Effector memory CD8-positive, alpha-beta T cell (primary cell): ENCODE data around the gene CDH4.
"Not testable (repeated sequence)": the region's sequence is repeated elsewhere in the genome, so short reads cannot be mapped to it uniquely, and the experiment has no call there.

Experiments used
- ATAC-seq: fragments of 150-1000 bp; cut with Tn5 transposase; replicated peaks from 2 replicates; pipeline ENCODE4 v1.10.0; 2021; ENCODE audit warnings: mild to moderate bottlenecking, moderate library complexity
- DNase-seq, 3 experiments: peaks; one replicate each; pipeline ENCODE4 v3.0.0; 2021
- H3K27ac Mint-ChIP-seq, 2 donors: one replicate each; pipeline ENCODE4 v1.8.0; 2022; ENCODE audit warnings: mild to moderate bottlenecking in 2 of 2, mixed read lengths in 2 of 2, moderate library complexity in 2 of 2
- H3K27me3 Mint-ChIP-seq, 2 donors: one replicate each; pipeline ENCODE4 v1.8.0; 2022; ENCODE audit warnings: mixed read lengths in 2 of 2
- H3K36me3 Mint-ChIP-seq: one replicate; pipeline ENCODE4 v1.8.0; 2022; ENCODE audit warnings: mild to moderate bottlenecking, moderate library complexity, mixed read lengths; ENCODE audit not compliant: insufficient read depth
- H3K4me1 Mint-ChIP-seq, 2 donors: one replicate each; pipeline ENCODE4 v1.8.0; 2022; ENCODE audit warnings: low read depth in 2 of 2, mixed read lengths in 2 of 2
- H3K4me3 Mint-ChIP-seq, 2 donors: one replicate each; pipeline ENCODE4 v1.8.0; 2022; ENCODE audit warnings: mild to moderate bottlenecking in 2 of 2, mixed read lengths in 2 of 2, moderate library complexity in 2 of 2
- H3K9me3 Mint-ChIP-seq, 2 donors: one replicate each; pipeline ENCODE4 v1.8.0; 2022; ENCODE audit warnings: mixed read lengths in 2 of 2

Gene CDH4

DNA sequence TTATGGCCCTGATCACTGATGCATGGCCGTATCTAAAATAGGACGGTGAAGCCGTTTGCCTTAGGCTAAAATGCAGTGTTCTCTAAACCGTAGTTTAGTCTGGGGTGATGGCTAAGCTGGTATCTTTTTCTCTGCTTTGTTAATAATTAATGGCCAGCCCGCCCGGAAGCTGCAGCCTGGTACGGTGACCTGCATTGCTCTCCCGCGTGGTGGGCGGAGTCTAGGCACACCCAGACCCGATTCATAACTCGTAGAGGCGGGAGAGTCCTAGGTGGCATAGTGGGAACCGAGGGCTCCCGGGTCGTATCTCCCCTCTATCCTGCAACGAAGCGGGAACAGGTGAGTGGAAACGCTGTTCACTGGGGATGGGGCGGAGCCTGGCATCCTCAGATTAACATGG is 5.5 kb downstream of the CDH4 start:
- Mint-ChIP-seq H3K27me3 (peaks cover 35 to 66% of the 10 kb centered on the region in 2 donors), H3K4me3 (no peak overlapping the region), H3K27ac (no peak overlapping the region), H3K36me3 (no peaks in the 10 kb centered on the region), H3K4me1 (peaks cover 0 to 1% of the 10 kb centered on the region in 2 donors), H3K9me3 (no peaks in the 10 kb centered on the region)
- DNase-seq (no peak), ATAC-seq (no peak)

GRCh38 chr20:61259741-61260140 is 7.7 kb downstream of the CDH4 start:
- H3K4me1 Mint-ChIP-seq = no peaks in the 10 kb centered on the region

GRCh38 chr20:61260905-61261304 is 8.8 kb downstream of the CDH4 start:
- no peak overlapping the region for H3K27ac Mint-ChIP-seq
- no peak for DNase-seq
- no peaks in the 10 kb centered on the region for H3K36me3 Mint-ChIP-seq
- H3K4me1 Mint-ChIP-seq = no peaks in the 10 kb centered on the region
- H3K4me3 Mint-ChIP-seq = no peak overlapping the region
- H3K27me3 Mint-ChIP-seq = peaks cover 25 to 68% of the 10 kb centered on the region in 2 donors
- no peak for ATAC-seq
- no peaks in the 10 kb centered on the region for H3K9me3 Mint-ChIP-seq

More at GRCh38 chr20:61259741-61260140, 7.7 kb downstream of the CDH4 start:
- Mint-ChIP-seq H3K4me3 (no peak overlapping the region), H3K36me3 (no peaks in the 10 kb centered on the region), H3K27ac (no peak overlapping the region), H3K27me3 (peaks cover 27 to 69% of the 10 kb centered on the region in 2 donors), H3K9me3 (no peaks in the 10 kb centered on the region)
- DNase-seq (no peak), ATAC-seq (no peak)

DNA sequence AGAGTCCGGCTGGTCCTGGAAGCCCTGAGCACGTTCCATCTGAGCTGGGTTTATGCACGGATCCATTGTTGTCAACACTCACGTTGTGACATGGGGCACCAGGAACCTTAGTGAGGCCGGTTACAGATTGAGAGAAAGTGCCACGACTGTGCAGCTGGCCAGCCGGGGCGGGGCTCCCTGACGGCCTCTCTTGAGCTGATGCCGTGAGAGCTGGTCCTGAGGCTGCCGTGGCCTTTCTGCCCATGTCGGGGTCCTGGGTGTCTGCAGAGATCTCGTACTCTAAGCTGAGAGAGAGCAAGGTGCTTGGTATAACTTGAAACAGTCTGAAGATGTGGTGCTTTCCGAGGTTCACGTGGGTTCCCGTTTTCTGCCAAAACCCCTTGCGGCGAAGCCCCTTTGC is 10.0 kb downstream of the CDH4 start:
- no peak for DNase-seq
- peaks cover 26 to 68% of the 10 kb centered on the region in 2 donors for H3K27me3 Mint-ChIP-seq
- H3K9me3 Mint-ChIP-seq = no peaks in the 10 kb centered on the region
- H3K36me3 Mint-ChIP-seq = no peaks in the 10 kb centered on the region
- no peak for ATAC-seq
- no peak overlapping the region for H3K27ac Mint-ChIP-seq
- H3K4me3 Mint-ChIP-seq = no peak overlapping the region
- no peaks in the 10 kb centered on the region for H3K4me1 Mint-ChIP-seq

GRCh38 chr20:61262514-61262913 is 10.5 kb downstream of the CDH4 start:
- Mint-ChIP-seq H3K27ac (no peak overlapping the region), H3K4me1 (no peaks in the 10 kb centered on the region), H3K27me3 (peaks cover 24 to 69% of the 10 kb centered on the region in 2 donors), H3K36me3 (no peaks in the 10 kb centered on the region), H3K4me3 (no peak overlapping the region), H3K9me3 (no peaks in the 10 kb centered on the region)
- no peak for DNase-seq
- no peak for ATAC-seq

GRCh38 chr20:61263084-61263695 is 11.1 kb downstream of the CDH4 start:
- Mint-ChIP-seq H3K27me3 (peaks cover 20 to 74% of the 10 kb centered on the region in 2 donors), H3K27ac (no peak overlapping the region), H3K4me1 (no peaks in the 10 kb centered on the region), H3K4me3 (no peak overlapping the region), H3K36me3 (no peaks in the 10 kb centered on the region), H3K9me3 (no peaks in the 10 kb centered on the region)
- DNase-seq (peak; percentile 6 to 28 (median 14)), ATAC-seq (no peak)

- Mint-ChIP-seq H3K9me3 (no peaks in the 10 kb centered on the region), H3K27ac (no peak overlapping the region), H3K4me1 (no peaks in the 10 kb centered on the region), H3K36me3 (no peaks in the 10 kb centered on the region), H3K4me3 (no peak overlapping the region), H3K27me3 (peaks cover 20 to 74% of the 10 kb centered on the region in 2 donors)
- no peak for ATAC-seq
- DNase-seq = no peak
Measured at GRCh38 chr20:61263938-61264337, 11.9 kb downstream of the CDH4 start.

DNA sequence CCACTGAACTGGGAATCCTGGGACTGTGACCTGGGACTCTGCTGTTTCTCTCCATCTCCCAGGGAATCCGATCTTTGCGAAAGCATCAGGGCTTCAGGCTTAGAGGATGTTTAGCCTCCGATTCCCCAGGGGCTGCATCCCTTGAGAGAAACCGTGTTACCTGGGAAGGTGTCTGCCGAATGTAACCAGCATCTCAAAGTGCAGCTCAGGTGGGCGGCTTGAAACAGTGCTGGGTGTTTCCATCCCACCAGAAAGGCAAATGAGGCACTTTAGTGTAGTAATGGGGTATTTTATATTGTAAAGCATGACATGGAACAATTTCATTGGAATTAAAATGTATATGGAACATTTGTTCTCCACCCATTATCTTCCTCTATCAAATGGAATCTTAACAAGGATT is 15.2 kb downstream of the CDH4 start:
- ATAC-seq (no peak), DNase-seq (no peak)
- no peaks in the 10 kb centered on the region for H3K36me3 Mint-ChIP-seq
- H3K4me1 Mint-ChIP-seq = no peaks in the 10 kb centered on the region
- H3K27ac Mint-ChIP-seq = no peak overlapping the region
- no peak overlapping the region for H3K4me3 Mint-ChIP-seq
- H3K27me3 Mint-ChIP-seq = peaks cover 35 to 73% of the 10 kb centered on the region in 2 donors
- H3K9me3 Mint-ChIP-seq = no peaks in the 10 kb centered on the region

GRCh38 chr20:61268024-61268423 is 16.0 kb downstream of the CDH4 start:
- Mint-ChIP-seq H3K27ac (no peak overlapping the region), H3K36me3 (no peaks in the 10 kb centered on the region), H3K9me3 (peaks cover 0 to 1% of the 10 kb centered on the region in 2 donors), H3K4me1 (no peaks in the 10 kb centered on the region), H3K27me3 (peaks cover 35 to 80% of the 10 kb centered on the region in 2 donors), H3K4me3 (no peak overlapping the region)
- DNase-seq = no peak
- no peak for ATAC-seq

DNA sequence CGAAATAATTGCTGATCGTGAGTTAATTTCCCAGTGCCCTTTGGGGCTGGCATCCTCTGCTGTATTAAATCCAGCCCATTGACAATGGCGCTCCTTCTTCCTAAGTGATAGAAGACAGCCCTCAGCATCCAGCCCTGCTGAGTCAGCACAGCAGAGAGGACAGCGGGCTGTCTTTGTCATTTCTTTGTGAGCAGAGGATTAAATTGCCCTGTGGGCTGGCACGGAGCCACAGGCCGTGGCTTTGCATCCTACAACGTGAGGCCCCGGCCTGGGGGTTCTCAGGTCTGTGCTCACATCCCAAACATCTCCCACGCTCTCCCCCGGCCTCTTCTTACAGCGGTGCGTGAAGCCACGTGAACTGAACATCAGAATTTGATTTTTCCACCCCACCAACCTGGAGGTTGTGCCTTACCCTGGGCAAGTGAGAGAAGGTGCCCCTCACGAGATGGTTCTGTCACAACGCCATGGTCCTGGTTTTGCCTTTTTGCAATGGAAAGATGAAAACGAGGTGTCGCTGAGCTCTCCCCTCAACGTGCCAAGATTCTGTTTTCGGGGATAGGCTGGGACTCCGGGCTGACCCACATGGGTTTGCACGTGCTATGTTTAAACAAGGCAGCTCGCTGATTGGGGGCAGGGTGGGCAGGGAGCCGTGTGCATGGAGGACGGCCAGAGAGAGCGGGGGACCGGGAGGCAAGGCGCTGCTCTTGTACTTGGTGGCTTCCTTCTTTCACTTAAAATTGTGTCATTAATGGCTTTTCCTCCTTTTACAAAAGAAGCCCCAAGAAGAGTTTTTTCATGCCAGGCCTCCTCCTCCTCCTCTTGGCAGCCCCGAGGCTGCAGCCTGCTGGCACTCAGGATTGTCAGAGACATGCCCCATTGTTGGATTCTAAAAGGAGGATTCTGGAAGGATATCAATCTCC is 19.5 kb downstream of the CDH4 start:
- Mint-ChIP-seq H3K4me1 (no peaks in the 10 kb centered on the region), H3K36me3 (no peaks in the 10 kb centered on the region), H3K4me3 (no peak overlapping the region), H3K27me3 (peaks cover 18 to 49% of the 10 kb centered on the region in 2 donors), H3K9me3 (peaks cover 10 to 21% of the 10 kb centered on the region in 2 donors), H3K27ac (no peak overlapping the region)
- ATAC-seq (no peak), DNase-seq (no peak)

GRCh38 chr20:61273024-61273423 is 21.0 kb downstream of the CDH4 start:
- Mint-ChIP-seq H3K27me3 (peaks cover 14 to 37% of the 10 kb centered on the region in 2 donors), H3K9me3 (peaks cover 10 to 21% of the 10 kb centered on the region in 2 donors)
- not testable (repeated sequence) for ATAC-seq, H3K36me3 Mint-ChIP-seq, H3K27ac Mint-ChIP-seq, H3K4me3 Mint-ChIP-seq, H3K4me1 Mint-ChIP-seq, DNase-seq

DNA sequence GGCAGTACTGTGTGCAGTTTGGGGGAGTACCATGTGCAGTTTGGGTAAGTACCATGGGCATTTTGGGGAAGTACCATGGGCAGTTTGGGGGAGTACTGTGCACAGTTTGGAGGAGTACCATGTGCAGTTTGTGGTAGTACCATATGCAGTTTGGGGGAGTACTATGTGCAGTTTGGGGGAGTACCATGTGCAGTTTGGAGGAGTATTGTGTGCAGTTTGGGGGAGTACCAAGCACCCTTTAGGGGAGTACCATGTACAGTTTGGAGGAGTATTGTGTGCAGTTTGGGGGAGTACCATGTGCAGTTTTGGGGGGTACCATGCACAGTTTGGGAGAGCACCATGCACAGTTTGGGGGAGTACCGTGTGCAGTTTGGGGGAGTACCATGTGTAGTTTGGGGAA is 21.6 kb downstream of the CDH4 start:
- H3K4me3 Mint-ChIP-seq, H3K27ac Mint-ChIP-seq, DNase-seq, ATAC-seq, H3K4me1 Mint-ChIP-seq, H3K36me3 Mint-ChIP-seq: not testable (repeated sequence)
- Mint-ChIP-seq H3K9me3 (peaks cover 10 to 21% of the 10 kb centered on the region in 2 donors), H3K27me3 (peaks cover 14 to 37% of the 10 kb centered on the region in 2 donors)

GRCh38 chr20:61274326-61274725 is 22.3 kb downstream of the CDH4 start:
- H3K36me3 Mint-ChIP-seq = no peaks in the 10 kb centered on the region
- H3K4me3 Mint-ChIP-seq = no peak overlapping the region
- H3K9me3 Mint-ChIP-seq = peaks cover 10 to 21% of the 10 kb centered on the region in 2 donors
- no peaks in the 10 kb centered on the region for H3K4me1 Mint-ChIP-seq
- ATAC-seq (no peak), DNase-seq (no peak)
- peaks cover 14 to 41% of the 10 kb centered on the region in 2 donors for H3K27me3 Mint-ChIP-seq
- H3K27ac Mint-ChIP-seq = no peak overlapping the region

DNA sequence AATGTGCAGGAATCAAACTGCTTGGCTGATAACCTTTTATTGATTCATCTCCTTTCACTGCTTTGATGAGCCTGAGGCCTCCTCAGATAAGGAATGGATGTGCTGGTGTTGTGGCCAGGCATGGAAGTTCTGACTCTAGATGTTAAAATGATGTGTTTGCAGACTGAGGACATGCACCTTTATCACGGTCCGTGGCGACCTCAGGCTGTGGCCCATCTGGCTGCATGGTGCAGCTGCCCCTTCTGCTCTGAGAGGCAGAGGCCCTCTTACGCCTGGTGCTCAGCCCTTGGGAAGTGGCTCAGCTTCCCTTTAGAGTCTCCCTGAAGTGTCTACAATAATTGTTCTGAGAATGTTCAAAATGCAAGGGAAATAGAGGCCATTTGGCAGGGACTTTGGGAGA is 26.2 kb downstream of the CDH4 start:
- H3K4me1 Mint-ChIP-seq = no peaks in the 10 kb centered on the region
- no peak overlapping the region for H3K4me3 Mint-ChIP-seq
- H3K27me3 Mint-ChIP-seq = peaks cover 0 to 21% of the 10 kb centered on the region in 2 donors
- peaks cover 11 to 28% of the 10 kb centered on the region in 2 donors for H3K9me3 Mint-ChIP-seq
- DNase-seq (no peak), ATAC-seq (no peak)
- no peak overlapping the region for H3K27ac Mint-ChIP-seq
- no peaks in the 10 kb centered on the region for H3K36me3 Mint-ChIP-seq
